Progenitor cell of endocrine pancreas (in vitro differentiated cells): Measurements from ENCODE around the gene MAP7D3. TPM values are rescaled to one million over a fixed set of nuclear protein-coding genes. Genes with fewer than 3 reads are reported as not detected.

Experiments used
- DNase-seq: peaks from one replicate; pipeline ENCODE4 v3.0.0; 2021; ENCODE audit warnings: low spot score; ENCODE audit not compliant: unreplicated experiment
- H3K27ac Mint-ChIP-seq: 2 replicates; pipeline ENCODE4 v1.8.0; 2021; ENCODE audit warnings: mild to moderate bottlenecking, moderate library complexity, mixed read lengths
- H3K27me3 Mint-ChIP-seq: 2 replicates; pipeline ENCODE4 v1.8.0; 2021; ENCODE audit warnings: mixed read lengths
- H3K36me3 Mint-ChIP-seq: 2 replicates; pipeline ENCODE4 v1.8.0; 2022; ENCODE audit warnings: mixed read lengths; ENCODE audit not compliant: insufficient read depth
- H3K4me1 Mint-ChIP-seq: 2 replicates; pipeline ENCODE4 v1.8.0; 2021; ENCODE audit warnings: low read depth, mixed read lengths
- H3K4me3 Mint-ChIP-seq: 2 replicates; pipeline ENCODE4 v1.8.0; 2021; ENCODE audit warnings: low read depth, mild to moderate bottlenecking, moderate library complexity, mixed read lengths
- H3K9me3 Mint-ChIP-seq: 2 replicates; pipeline ENCODE4 v1.8.0; 2021; ENCODE audit warnings: low read depth, mixed read lengths
- total RNA-seq: library from RNA; stranded (reverse); gene quantifications from 2 replicates; pipeline ENCODE4 v1.2.1, GENCODE V29; 2021
- TF ChIP-seq, protein P1 (sequence below): fragments of 200-600 bp; sonication (generic); IDR thresholded peaks from one replicate; pipeline ENCODE4 v1.5.0; 2021; ENCODE audit warnings: antibody characterized with exemption, mild to moderate bottlenecking; ENCODE audit not compliant: unreplicated experiment

MAP7D3 gene
- total RNA-seq, 1 donor from 2014 or later, result 5.8 TPM

DNA sequence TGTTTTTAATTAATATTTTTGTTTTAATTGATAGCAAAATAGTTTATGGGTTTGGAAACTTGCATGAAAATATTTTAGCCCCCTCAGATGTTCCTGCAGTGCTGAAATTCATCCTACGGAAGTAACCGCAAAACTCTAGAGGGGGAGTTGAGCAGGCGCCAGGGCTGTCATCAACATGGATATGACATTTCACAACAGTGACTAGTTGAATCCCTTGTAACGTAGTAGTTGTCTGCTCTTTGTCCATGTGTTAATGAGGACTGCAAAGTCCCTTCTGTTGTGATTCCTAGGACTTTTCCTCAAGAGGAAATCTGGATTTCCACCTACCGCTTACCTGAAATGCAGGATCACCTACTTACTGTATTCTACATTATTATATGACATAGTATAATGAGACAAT is 40.4 kb downstream of the MAP7D3 start:
- no peak overlapping the region for H3K27ac Mint-ChIP-seq
- TF ChIP-seq, protein P1, sequence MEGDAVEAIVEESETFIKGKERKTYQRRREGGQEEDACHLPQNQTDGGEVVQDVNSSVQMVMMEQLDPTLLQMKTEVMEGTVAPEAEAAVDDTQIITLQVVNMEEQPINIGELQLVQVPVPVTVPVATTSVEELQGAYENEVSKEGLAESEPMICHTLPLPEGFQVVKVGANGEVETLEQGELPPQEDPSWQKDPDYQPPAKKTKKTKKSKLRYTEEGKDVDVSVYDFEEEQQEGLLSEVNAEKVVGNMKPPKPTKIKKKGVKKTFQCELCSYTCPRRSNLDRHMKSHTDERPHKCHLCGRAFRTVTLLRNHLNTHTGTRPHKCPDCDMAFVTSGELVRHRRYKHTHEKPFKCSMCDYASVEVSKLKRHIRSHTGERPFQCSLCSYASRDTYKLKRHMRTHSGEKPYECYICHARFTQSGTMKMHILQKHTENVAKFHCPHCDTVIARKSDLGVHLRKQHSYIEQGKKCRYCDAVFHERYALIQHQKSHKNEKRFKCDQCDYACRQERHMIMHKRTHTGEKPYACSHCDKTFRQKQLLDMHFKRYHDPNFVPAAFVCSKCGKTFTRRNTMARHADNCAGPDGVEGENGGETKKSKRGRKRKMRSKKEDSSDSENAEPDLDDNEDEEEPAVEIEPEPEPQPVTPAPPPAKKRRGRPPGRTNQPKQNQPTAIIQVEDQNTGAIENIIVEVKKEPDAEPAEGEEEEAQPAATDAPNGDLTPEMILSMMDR, result no peak
- no peak for DNase-seq
- no peaks in the 10 kb centered on the region for H3K36me3 Mint-ChIP-seq
- no peak overlapping the region for H3K4me3 Mint-ChIP-seq
- H3K9me3 Mint-ChIP-seq, result peaks cover 4% of the 10 kb centered on the region
- peaks cover 1% of the 10 kb centered on the region for H3K4me1 Mint-ChIP-seq
- no peaks in the 10 kb centered on the region for H3K27me3 Mint-ChIP-seq

DNA sequence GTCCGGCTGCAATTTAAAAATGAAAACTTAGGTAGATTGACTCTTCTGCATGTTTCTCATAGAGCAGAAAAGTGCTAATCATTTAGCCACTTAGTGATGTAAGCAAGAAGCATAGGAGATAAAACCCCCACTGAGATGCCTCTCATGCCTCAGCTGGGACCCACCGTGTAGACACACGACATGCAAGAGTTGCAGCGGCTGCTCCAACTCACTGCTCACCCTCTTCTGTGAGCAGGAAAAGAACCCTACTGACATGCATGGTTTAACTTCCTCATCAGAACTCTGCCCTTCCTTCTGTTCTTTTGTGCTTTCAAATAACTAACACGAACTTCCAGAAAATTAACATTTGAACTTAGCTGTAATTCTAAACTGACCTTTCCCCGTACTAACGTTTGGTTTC is 41.0 kb downstream of the MAP7D3 start:
- Mint-ChIP-seq H3K27ac (no peak overlapping the region), H3K27me3 (no peaks in the 10 kb centered on the region), H3K4me1 (peaks cover 1% of the 10 kb centered on the region), H3K36me3 (no peaks in the 10 kb centered on the region), H3K4me3 (no peak overlapping the region), H3K9me3 (peaks cover 4% of the 10 kb centered on the region)
- DNase-seq, result no peak
- TF ChIP-seq, protein P1, result no peak

DNA sequence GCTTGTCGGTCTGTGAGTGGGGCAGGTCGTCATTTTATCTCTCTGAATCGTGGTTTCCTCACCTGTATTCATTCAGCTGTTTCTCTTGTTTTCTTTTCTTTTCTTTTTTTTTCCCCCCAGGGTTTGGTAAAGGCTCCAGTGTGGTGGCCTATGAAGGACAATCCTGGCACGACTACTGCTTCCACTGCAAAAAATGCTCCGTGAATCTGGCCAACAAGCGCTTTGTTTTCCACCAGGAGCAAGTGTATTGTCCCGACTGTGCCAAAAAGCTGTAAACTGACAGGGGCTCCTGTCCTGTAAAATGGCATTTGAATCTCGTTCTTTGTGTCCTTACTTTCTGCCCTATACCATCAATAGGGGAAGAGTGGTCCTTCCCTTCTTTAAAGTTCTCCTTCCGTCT is 41.4 kb downstream of the MAP7D3 start:
- H3K4me1 Mint-ChIP-seq, result peaks cover 1% of the 10 kb centered on the region
- TF ChIP-seq, protein P1, result no peak
- no peak overlapping the region for H3K4me3 Mint-ChIP-seq
- H3K27ac Mint-ChIP-seq, result no peak overlapping the region
- H3K36me3 Mint-ChIP-seq, result no peaks in the 10 kb centered on the region
- peaks cover 4% of the 10 kb centered on the region for H3K9me3 Mint-ChIP-seq
- DNase-seq, result no peak
- H3K27me3 Mint-ChIP-seq, result no peaks in the 10 kb centered on the region

GRCh38 chrX:136209016-136209738 is 42.0 kb downstream of the MAP7D3 start:
- H3K4me1 Mint-ChIP-seq, result peaks cover 1% of the 10 kb centered on the region
- TF ChIP-seq, protein P1, result peak; percentile 52
- H3K36me3 Mint-ChIP-seq, result no peaks in the 10 kb centered on the region
- H3K9me3 Mint-ChIP-seq, result peaks cover 4% of the 10 kb centered on the region
- H3K4me3 Mint-ChIP-seq, result no peak overlapping the region
- no peak for DNase-seq
- H3K27ac Mint-ChIP-seq, result no peak overlapping the region
- no peaks in the 10 kb centered on the region for H3K27me3 Mint-ChIP-seq

DNA sequence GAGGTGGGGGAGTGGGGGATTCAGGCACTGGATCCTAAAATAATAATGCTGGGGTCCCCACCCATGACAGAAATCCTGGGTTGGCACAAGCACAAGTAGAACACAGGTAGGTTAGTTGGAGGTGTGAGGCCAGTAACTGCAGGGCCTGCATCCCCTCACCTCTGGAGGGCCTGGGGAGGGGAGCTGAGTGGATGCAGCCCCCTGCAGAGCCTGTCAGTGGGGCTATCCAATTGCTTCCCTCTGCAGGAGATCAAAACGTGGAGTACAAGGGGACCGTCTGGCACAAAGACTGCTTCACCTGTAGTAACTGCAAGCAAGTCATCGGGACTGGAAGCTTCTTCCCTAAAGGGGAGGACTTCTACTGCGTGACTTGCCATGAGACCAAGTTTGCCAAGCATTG is 43.7 kb downstream of the MAP7D3 start:
- no peak overlapping the region for H3K4me3 Mint-ChIP-seq
- no peak for DNase-seq
- H3K4me1 Mint-ChIP-seq, result peaks cover 6% of the 10 kb centered on the region
- H3K9me3 Mint-ChIP-seq, result peaks cover 4% of the 10 kb centered on the region
- H3K27ac Mint-ChIP-seq, result no peak overlapping the region
- no peaks in the 10 kb centered on the region for H3K27me3 Mint-ChIP-seq
- TF ChIP-seq, protein P1, result no peak
- no peaks in the 10 kb centered on the region for H3K36me3 Mint-ChIP-seq
